Tibial nerve (tissue), 4 donors: ENCODE data around the gene SSPN.

Experiments used
- EP300 ChIP-seq, 2 donors: sonication (generic); formaldehyde crosslinking; IDR thresholded peaks; one replicate each; pipeline ENCODE4 v1.6.1; 2017; ENCODE audit warnings: antibody characterized with exemption in 2 of 2, mild to moderate bottlenecking in 1 of 2
- POLR2A ChIP-seq, 2 donors: fragments of 450-650 bp; IDR thresholded peaks; one replicate each; pipeline ENCODE4 v1.6.1; 2017; ENCODE audit warnings: antibody characterized with exemption in 2 of 2, mild to moderate bottlenecking in 2 of 2, moderate library complexity in 2 of 2
- TF ChIP-seq, protein P1 (sequence below), 5 experiments: fragments of 200-600 bp in 3 of 5; fragments of 450-650 bp in 2 of 5; sonication (generic) in 3 of 5; IDR thresholded peaks; one replicate each; pipeline ENCODE4 v1.5.1; 2016 to 2019; ENCODE audit warnings: antibody characterized with exemption in 5 of 5, mild to moderate bottlenecking in 3 of 5, moderate library complexity in 2 of 5

GRCh38 chr12:26285401-26285800 lies 90.0 kb downstream of the SSPN start:
- TF ChIP-seq POLR2A (IDR thresholded peaks at IDR 0.05) (no peak), EP300 (IDR thresholded peaks at IDR 0.05) (no peak)
- TF ChIP-seq, protein P1, sequence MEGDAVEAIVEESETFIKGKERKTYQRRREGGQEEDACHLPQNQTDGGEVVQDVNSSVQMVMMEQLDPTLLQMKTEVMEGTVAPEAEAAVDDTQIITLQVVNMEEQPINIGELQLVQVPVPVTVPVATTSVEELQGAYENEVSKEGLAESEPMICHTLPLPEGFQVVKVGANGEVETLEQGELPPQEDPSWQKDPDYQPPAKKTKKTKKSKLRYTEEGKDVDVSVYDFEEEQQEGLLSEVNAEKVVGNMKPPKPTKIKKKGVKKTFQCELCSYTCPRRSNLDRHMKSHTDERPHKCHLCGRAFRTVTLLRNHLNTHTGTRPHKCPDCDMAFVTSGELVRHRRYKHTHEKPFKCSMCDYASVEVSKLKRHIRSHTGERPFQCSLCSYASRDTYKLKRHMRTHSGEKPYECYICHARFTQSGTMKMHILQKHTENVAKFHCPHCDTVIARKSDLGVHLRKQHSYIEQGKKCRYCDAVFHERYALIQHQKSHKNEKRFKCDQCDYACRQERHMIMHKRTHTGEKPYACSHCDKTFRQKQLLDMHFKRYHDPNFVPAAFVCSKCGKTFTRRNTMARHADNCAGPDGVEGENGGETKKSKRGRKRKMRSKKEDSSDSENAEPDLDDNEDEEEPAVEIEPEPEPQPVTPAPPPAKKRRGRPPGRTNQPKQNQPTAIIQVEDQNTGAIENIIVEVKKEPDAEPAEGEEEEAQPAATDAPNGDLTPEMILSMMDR (IDR thresholded peaks at IDR 0.05) = no peak
